K562 (cell line): Measurements from ENCODE around the gene CNTF. TPM values are rescaled to one million over a fixed set of nuclear protein-coding genes. Genes with fewer than 3 reads are reported as not detected.

Experiments
- ARID1B ChIP-seq: fragments of 450-650 bp; IDR thresholded peaks from 2 replicates; pipeline ENCODE4 v1.6.1; 2016; ENCODE audit warnings: antibody characterized with exemption, mild to moderate bottlenecking, inconsistent platforms
- CBX8 ChIP-seq: fragments of 200-600 bp; sonication (generic); IDR thresholded peaks from 2 replicates; pipeline ENCODE4 v1.6.1; 2012; ENCODE audit warnings: borderline replicate concordance, mixed run types, low read depth, mild to moderate bottlenecking, moderate library complexity, mixed read lengths, low read length, control low read depth, inconsistent platforms; ENCODE audit not compliant: poor library complexity, severe bottlenecking; ENCODE audit errors: extremely low read depth
- CREBBP ChIP-seq: IDR thresholded peaks from one replicate; pipeline ENCODE4 v1.6.1; 2012; ENCODE audit warnings: low read depth, mild to moderate bottlenecking, control low read depth, inconsistent platforms, low read length
- CXXC5 ChIP-seq: fragments of 250-450 bp; sonication (Bioruptor Pico); IDR thresholded peaks from 2 replicates; pipeline ENCODE4 v1.8.0; 2022; ENCODE audit warnings: inconsistent platforms, mild to moderate bottlenecking, moderate library complexity
- GABPA ChIP-seq: fragments of 200-800 bp; sonication (Bioruptor generic); conservative IDR thresholded peaks from 2 replicates; pipeline ENCODE4 v1.6.1; 2016; ENCODE audit warnings: low read depth, missing genetic modification characterization, missing compliant biosample characterization
- HDAC1 ChIP-seq, 2 experiments: fragments of 450-650 bp; IDR thresholded peaks; 2 replicates each; pipeline ENCODE4 v1.6.1; 2016 to 2017; ENCODE audit warnings: inconsistent platforms in 1 of 2, mild to moderate bottlenecking in 1 of 2, moderate library complexity in 1 of 2
- KAT7 ChIP-seq: sonication (generic); formaldehyde crosslinking; IDR thresholded peaks from 2 replicates; pipeline ENCODE4 v1.8.0; 2022; ENCODE audit warnings: missing genetic modification reagents, mild to moderate bottlenecking, borderline replicate concordance
- MECOM ChIP-seq: fragments of 250-450 bp; sonication (Bioruptor Pico); IDR thresholded peaks from 2 replicates; pipeline ENCODE4 v1.8.0; 2022; ENCODE audit warnings: inconsistent platforms
- SMARCA5 ChIP-seq: fragments of 450-650 bp; IDR thresholded peaks from 2 replicates; pipeline ENCODE4 v1.6.1; 2016
- SRSF1 ChIP-seq: fragments of 200-400 bp; formaldehyde crosslinking; IDR thresholded peaks from 2 replicates; pipeline ENCODE4 v1.6.1; 2017; ENCODE audit warnings: mild to moderate bottlenecking, low read depth, low read length, moderate library complexity
- TCF3 ChIP-seq: sonication (generic); formaldehyde crosslinking; IDR thresholded peaks from 2 replicates; pipeline ENCODE4 v1.4.0; 2020; ENCODE audit warnings: mild to moderate bottlenecking, missing genetic modification reagents
- TGIF2 ChIP-seq: sonication (generic); formaldehyde crosslinking; IDR thresholded peaks from 2 replicates; pipeline ENCODE4 v1.8.1; 2022; ENCODE audit warnings: mild to moderate bottlenecking, missing genetic modification reagents, moderate library complexity
- ZFX ChIP-seq: sonication (generic); formaldehyde crosslinking; IDR thresholded peaks from 2 replicates; pipeline ENCODE4 v1.8.0; 2022; ENCODE audit warnings: mild to moderate bottlenecking, missing genetic modification reagents, moderate library complexity
- ZNF24 ChIP-seq: fragments of 450-650 bp; IDR thresholded peaks from 2 replicates; pipeline ENCODE4 v1.6.1; 2016
- ZNF766 ChIP-seq: fragments of 200-800 bp; sonication (Bioruptor generic); conservative IDR thresholded peaks from 2 replicates; pipeline ENCODE4 v1.6.1; 2016; ENCODE audit warnings: missing genetic modification characterization, missing compliant biosample characterization
- polyA plus RNA-seq, 8 experiments: library from polyadenylated mRNA; depleted of rRNA in 4 of 8; stranded (reverse) in 5 of 8; unstranded in 3 of 8; fragments of >200 nt; fragmentation: Nextera tagmentation in 2 of 8; fragmentation: Illumina TruSeq in 1 of 8; extraction: Ambion mirVana in 2 of 8; extraction: Trizol in 1 of 8; gene quantifications; 2 replicates each; pipeline versions ENCODE4 v1.2.1 to v1.2.3, GENCODE V29; 2011 to 2014; ENCODE audit warnings: inconsistent platforms in 1 of 8, missing spikeins in 1 of 8
- total RNA-seq, 7 experiments: library from RNA; depleted of rRNA in 6 of 7; stranded (reverse); fragments of >200 nt in 6 of 7; fragmentation: Illumina TruSeq in 2 of 7; extraction: Trizol in 2 of 7; gene quantifications; 2 replicates each; pipeline versions ENCODE4 v1.2.1 to v1.2.3, GENCODE V29; 2011 to 2021; ENCODE audit warnings: low replicate concordance in 1 of 7
- TF ChIP-seq, protein P1 (sequence below): fragments of 450-650 bp; IDR thresholded peaks from 2 replicates; pipeline ENCODE4 v1.7.1; 2018; ENCODE audit warnings: mild to moderate bottlenecking, low read depth; ENCODE audit not compliant: partially characterized antibody
- TF ChIP-seq, protein P2 (sequence below): fragments of 450-650 bp; IDR thresholded peaks from 2 replicates; pipeline ENCODE4 v1.6.1; 2016; ENCODE audit warnings: missing biosample characterization, missing genetic modification characterization
- TF ChIP-seq, protein P3 (sequence below): fragments of 250-450 bp; sonication (Bioruptor Pico); IDR thresholded peaks from 2 replicates; pipeline ENCODE4 v1.8.0; 2022; ENCODE audit warnings: inconsistent platforms
- TF ChIP-seq, protein P4 (sequence below): fragments of 250-450 bp; sonication (Bioruptor Pico); IDR thresholded peaks from 2 replicates; pipeline ENCODE4 v1.5.1; 2021; ENCODE audit warnings: mild to moderate bottlenecking
- TF ChIP-seq, protein P5 (sequence below): fragments of 450-650 bp; conservative IDR thresholded peaks from 2 replicates; pipeline ENCODE4 v1.6.1; 2016; ENCODE audit warnings: missing genetic modification characterization, low read depth, mild to moderate bottlenecking, control low read depth, missing compliant biosample characterization

CNTF gene
- total and polyA plus RNA-seq, 9 of the 15 experiments (the other 6 are each of a cell fraction or from before 2014, with no cell fraction given) = 0.17 to 5.0 (median 2.3) TPM

DNA sequence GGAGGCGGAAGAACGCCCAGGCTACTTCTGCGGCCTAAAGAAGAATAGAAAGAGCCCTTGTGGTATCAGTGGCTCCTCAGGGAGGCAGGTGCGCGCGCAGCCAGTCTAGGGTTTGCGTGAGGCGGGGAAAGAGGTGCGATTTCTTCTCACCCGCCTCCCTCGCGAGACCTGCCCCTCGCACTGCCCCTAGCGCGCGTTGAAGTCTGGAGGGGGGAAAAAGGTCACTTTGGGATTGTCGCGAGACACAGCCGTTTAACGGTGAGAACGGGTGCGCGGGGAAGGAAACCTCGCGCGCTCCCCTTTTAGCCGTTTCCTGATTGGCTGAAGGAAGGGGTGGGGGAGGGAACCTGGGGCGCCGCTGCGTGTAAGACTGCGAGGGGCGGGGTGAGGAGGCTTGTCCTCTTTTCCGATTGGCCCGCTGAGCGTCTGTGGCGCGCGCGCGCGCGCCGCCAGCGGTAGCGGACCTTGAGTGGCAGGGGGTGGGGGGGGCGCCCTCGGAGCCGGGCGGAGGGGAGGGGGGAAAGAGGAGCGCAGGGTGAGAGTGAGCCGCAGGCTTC lies 43.8 kb upstream of the CNTF start, which contains the start of gene ZFP91 (continued):
- TF ChIP-seq, protein P1, sequence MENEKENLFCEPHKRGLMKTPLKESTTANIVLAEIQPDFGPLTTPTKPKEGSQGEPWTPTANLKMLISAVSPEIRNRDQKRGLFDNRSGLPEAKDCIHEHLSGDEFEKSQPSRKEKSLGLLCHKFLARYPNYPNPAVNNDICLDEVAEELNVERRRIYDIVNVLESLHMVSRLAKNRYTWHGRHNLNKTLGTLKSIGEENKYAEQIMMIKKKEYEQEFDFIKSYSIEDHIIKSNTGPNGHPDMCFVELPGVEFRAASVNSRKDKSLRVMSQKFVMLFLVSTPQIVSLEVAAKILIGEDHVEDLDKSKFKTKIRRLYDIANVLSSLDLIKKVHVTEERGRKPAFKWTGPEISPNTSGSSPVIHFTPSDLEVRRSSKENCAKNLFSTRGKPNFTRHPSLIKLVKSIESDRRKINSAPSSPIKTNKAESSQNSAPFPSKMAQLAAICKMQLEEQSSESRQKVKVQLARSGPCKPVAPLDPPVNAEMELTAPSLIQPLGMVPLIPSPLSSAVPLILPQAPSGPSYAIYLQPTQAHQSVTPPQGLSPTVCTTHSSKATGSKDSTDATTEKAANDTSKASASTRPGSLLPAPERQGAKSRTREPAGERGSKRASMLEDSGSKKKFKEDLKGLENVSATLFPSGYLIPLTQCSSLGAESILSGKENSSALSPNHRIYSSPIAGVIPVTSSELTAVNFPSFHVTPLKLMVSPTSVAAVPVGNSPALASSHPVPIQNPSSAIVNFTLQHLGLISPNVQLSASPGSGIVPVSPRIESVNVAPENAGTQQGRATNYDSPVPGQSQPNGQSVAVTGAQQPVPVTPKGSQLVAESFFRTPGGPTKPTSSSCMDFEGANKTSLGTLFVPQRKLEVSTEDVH = no peak
- TF ChIP-seq, protein P2, sequence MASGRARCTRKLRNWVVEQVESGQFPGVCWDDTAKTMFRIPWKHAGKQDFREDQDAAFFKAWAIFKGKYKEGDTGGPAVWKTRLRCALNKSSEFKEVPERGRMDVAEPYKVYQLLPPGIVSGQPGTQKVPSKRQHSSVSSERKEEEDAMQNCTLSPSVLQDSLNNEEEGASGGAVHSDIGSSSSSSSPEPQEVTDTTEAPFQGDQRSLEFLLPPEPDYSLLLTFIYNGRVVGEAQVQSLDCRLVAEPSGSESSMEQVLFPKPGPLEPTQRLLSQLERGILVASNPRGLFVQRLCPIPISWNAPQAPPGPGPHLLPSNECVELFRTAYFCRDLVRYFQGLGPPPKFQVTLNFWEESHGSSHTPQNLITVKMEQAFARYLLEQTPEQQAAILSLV = no peak
- TF ChIP-seq SRSF1 (no peak), KAT7 (CRISPR knock-in tag) (no peak), CXXC5 (CRISPR knock-in tag) (no peak; the same call in 1 of the 2 replicates), SMARCA5 (0 out of 2 replicates have a peak, but pooled peaks have one; percentile 16), ZNF24 (no peak), ZFX (CRISPR knock-in tag) (no peak), CREBBP (no peak), TCF3 (CRISPR knock-in tag) (no peak), GABPA (tag) (no peak), CBX8 (no peak), ZNF766 (CRISPR knock-in tag) (peak; percentile 87), MECOM (CRISPR knock-in tag) (no peak), TGIF2 (CRISPR knock-in tag) (no peak), HDAC1 (IDR thresholded peaks at IDR 0.05) (no peak), ARID1B (no peak; the same call in 1 of the 2 replicates)
- TF ChIP-seq, protein P3, sequence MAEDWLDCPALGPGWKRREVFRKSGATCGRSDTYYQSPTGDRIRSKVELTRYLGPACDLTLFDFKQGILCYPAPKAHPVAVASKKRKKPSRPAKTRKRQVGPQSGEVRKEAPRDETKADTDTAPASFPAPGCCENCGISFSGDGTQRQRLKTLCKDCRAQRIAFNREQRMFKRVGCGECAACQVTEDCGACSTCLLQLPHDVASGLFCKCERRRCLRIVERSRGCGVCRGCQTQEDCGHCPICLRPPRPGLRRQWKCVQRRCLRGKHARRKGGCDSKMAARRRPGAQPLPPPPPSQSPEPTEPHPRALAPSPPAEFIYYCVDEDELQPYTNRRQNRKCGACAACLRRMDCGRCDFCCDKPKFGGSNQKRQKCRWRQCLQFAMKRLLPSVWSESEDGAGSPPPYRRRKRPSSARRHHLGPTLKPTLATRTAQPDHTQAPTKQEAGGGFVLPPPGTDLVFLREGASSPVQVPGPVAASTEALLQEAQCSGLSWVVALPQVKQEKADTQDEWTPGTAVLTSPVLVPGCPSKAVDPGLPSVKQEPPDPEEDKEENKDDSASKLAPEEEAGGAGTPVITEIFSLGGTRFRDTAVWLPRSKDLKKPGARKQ (CRISPR knock-in tag) = no peak
- TF ChIP-seq, protein P4, sequence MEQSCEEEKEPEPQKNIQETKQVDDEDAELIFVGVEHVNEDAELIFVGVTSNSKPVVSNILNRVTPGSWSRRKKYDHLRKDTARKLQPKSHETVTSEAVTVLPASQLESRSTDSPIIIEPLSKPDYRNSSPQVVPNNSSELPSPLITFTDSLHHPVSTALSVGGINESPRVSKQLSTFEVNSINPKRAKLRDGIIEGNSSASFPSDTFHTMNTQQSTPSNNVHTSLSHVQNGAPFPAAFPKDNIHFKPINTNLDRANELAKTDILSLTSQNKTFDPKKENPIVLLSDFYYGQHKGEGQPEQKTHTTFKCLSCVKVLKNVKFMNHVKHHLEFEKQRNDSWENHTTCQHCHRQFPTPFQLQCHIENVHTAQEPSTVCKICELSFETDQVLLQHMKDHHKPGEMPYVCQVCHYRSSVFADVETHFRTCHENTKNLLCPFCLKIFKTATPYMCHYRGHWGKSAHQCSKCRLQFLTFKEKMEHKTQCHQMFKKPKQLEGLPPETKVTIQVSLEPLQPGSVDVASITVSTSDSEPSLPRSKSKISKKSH = no peak
- TF ChIP-seq, protein P5, sequence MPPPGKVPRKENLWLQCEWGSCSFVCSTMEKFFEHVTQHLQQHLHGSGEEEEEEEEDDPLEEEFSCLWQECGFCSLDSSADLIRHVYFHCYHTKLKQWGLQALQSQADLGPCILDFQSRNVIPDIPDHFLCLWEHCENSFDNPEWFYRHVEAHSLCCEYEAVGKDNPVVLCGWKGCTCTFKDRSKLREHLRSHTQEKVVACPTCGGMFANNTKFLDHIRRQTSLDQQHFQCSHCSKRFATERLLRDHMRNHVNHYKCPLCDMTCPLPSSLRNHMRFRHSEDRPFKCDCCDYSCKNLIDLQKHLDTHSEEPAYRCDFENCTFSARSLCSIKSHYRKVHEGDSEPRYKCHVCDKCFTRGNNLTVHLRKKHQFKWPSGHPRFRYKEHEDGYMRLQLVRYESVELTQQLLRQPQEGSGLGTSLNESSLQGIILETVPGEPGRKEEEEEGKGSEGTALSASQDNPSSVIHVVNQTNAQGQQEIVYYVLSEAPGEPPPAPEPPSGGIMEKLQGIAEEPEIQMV (tag) = no peak
